Activated B cell treated with CpG ODN at 0.5 μM for 24 hours (primary cell): ENCODE measurements around the gene PRKCD. TPM values are rescaled to one million over a fixed set of nuclear protein-coding genes. Genes with fewer than 3 reads are reported as not detected.

ENCODE experiments used
- ATAC-seq: fragments of 200-7000 bp; cut with Tn5 transposase; one replicate; pipeline ENCODE4 v1.10.0; 2021; ENCODE audit warnings: low read depth, mild to moderate bottlenecking, moderate library complexity
- CTCF ChIA-PET: fragments of 350-600 bp; sonication (Branson Sonifier 250); formaldehyde crosslinking; loops from one replicate; lab custom pipeline; 2021; ENCODE audit warnings: antibody characterized with exemption; lab: Charles Lee
- POLR2A ChIA-PET: fragments of 350-600 bp; sonication (Branson Sonifier 250); formaldehyde crosslinking; loops from one replicate; lab custom pipeline; 2021; ENCODE audit warnings: antibody characterized with exemption; lab: Charles Lee
- DNase-seq: peaks from one replicate; pipeline ENCODE4 v3.0.0; 2022
- H3K27ac Mint-ChIP-seq: one replicate; pipeline ENCODE4 v1.8.0; 2020; ENCODE audit warnings: mixed read lengths
- H3K27me3 Mint-ChIP-seq: one replicate; pipeline ENCODE4 v1.8.0; 2021; ENCODE audit warnings: mixed read lengths
- H3K36me3 Mint-ChIP-seq: one replicate; pipeline ENCODE4 v1.8.0; 2021; ENCODE audit warnings: low read depth, mixed read lengths
- H3K4me1 Mint-ChIP-seq: one replicate; pipeline ENCODE4 v1.8.0; 2021; ENCODE audit warnings: mixed read lengths
- H3K4me3 Mint-ChIP-seq: one replicate; pipeline ENCODE4 v1.8.0; 2020; ENCODE audit warnings: mild to moderate bottlenecking, mixed read lengths
- H3K9me3 Mint-ChIP-seq: one replicate; pipeline ENCODE4 v1.8.0; 2020; ENCODE audit warnings: mixed read lengths
- CTCF ChIP-seq: fragments of 200-600 bp; IDR thresholded peaks from one replicate; pipeline ENCODE4 v1.8.0; 2022; ENCODE audit warnings: antibody characterized with exemption, mild to moderate bottlenecking
- intact Hi-C: fragments of 100-400 bp; cut with micrococcal nuclease; formaldehyde crosslinking; loops from one replicate; pipeline ENCODE4 v1.15.1; 2024
- total RNA-seq: library from RNA; stranded (reverse); gene quantifications from 2 replicates; pipeline ENCODE4 v1.2.3, GENCODE V29; 2022

PRKCD gene
- total RNA-seq, 1 donor from 2014 or later = 60.4 TPM

DNA sequence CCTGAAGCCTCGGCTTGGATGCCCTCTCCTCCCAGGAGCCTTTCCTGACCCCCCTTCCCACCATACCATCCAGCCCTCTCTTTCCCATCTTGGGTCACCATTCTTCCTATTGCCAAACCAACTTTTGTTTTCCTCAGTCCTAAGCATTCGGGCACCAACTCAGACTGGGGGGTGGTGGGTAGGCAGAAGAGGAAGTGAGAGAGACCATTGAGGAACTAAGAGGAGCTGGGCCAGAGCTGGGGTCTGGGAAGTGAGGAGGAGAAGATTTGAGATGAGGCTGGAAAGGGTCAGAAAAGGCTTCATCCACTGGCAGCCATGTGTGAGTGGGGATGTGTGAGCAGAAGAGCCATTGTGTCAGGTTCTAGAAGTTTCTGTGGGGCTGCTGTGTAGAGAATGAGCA is 57.1 kb downstream of the PRKCD start:
- Mint-ChIP-seq H3K4me1 (peaks cover 13% of the 10 kb centered on the region), H3K4me3 (no peak overlapping the region), H3K27ac (peak overlapping the region; percentile 27), H3K27me3 (no peaks in the 10 kb centered on the region), H3K36me3 (peaks cover 9% of the 10 kb centered on the region), H3K9me3 (no peaks in the 10 kb centered on the region)
- ATAC-seq = peak; percentile 78
- POLR2A ChIA-PET = interaction anchor here (0.7 kb wide), 1 partner anchor 215 kb away, joined by 3 read pairs; no protein-coding TSS in a partner anchor
- CTCF ChIA-PET = interaction anchor here (1.4 kb wide), 1 partner anchor 22 kb away, joined by 3 read pairs; no protein-coding TSS in a partner anchor
- no peak for TF ChIP-seq CTCF
- no peak for DNase-seq
- intact Hi-C loops = loop anchor here (5.0 kb wide), 1 partner anchor 34 kb away; no protein-coding TSS in a partner anchor

- ATAC-seq (peak; percentile 81), DNase-seq (peak; percentile 53)
- CTCF ChIA-PET = interaction anchor here (0.9 kb wide), 1 partner anchor 24 kb away, joined by 3 read pairs; no protein-coding TSS in a partner anchor
- no peaks in the 10 kb centered on the region for H3K27me3 Mint-ChIP-seq
- no peak for TF ChIP-seq CTCF
- intact Hi-C loops = loop anchor here (1.0 to 5.0 kb wide), 2 partner anchors 32 to 79 kb away; no protein-coding TSS in a partner anchor
- H3K27ac Mint-ChIP-seq = no peak overlapping the region
- peaks cover 20% of the 10 kb centered on the region for H3K36me3 Mint-ChIP-seq
- POLR2A ChIA-PET = no interaction called here
- peaks cover 13% of the 10 kb centered on the region for H3K4me1 Mint-ChIP-seq
- no peak overlapping the region for H3K4me3 Mint-ChIP-seq
- H3K9me3 Mint-ChIP-seq = no peaks in the 10 kb centered on the region
These were observed 59.0 kb downstream of the PRKCD start for GRCh38 chr3:53219895-53220483.

DNA sequence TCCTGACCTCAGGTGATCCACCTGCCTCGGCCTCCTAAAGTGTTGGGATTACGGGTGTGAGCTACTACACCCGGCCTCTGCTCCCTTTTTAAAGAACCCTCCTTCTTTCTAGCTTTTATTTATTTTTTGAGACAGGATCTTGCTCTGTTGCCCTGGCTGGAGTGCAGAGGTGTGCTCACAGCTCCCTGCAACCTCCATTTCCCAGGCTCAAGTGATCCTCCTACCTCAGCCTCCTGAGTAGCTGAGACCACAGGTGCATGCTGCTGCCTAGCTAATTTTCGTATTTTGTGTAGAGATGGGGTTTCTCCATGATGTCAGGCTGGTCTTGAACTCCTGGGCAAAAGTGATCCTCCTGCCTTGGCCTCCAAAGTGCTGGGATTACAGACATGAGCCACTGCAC is 60.3 kb downstream of the PRKCD start:
- Mint-ChIP-seq H3K27ac (no peak overlapping the region), H3K4me1 (peaks cover 13% of the 10 kb centered on the region), H3K36me3 (peaks cover 33% of the 10 kb centered on the region), H3K27me3 (no peaks in the 10 kb centered on the region), H3K4me3 (no peak overlapping the region), H3K9me3 (no peaks in the 10 kb centered on the region)
- DNase-seq = no peak
- TF ChIP-seq CTCF = no peak
- intact Hi-C loops = no loop called here
- no peak for ATAC-seq
- CTCF ChIA-PET = no interaction called here
- POLR2A ChIA-PET = interaction anchor here (0.5 kb wide), 1 partner anchor 24 kb away, joined by 4 read pairs; no protein-coding TSS in a partner anchor

DNA sequence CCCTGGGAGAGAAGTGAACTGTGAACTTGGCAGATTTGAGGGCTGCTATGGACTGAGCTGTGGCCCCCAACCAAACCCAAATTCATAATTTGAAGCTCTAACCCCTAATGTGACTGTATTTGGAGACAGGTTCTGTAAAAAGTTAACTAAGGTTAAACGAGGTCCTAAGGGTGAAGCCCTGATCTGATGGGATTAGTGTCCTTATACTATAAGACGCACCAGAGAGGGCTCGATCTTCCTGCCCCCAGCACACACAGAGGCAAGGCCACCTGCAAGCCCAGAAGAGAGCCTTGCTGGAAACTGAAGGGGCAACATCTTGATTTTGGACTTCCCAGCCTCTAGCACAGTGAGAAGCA is 60.8 kb downstream of the PRKCD start:
- TF ChIP-seq CTCF = no peak
- no peaks in the 10 kb centered on the region for H3K9me3 Mint-ChIP-seq
- ATAC-seq (no peak), DNase-seq (no peak)
- H3K4me3 Mint-ChIP-seq = no peak overlapping the region
- no peak overlapping the region for H3K27ac Mint-ChIP-seq
- H3K27me3 Mint-ChIP-seq = no peaks in the 10 kb centered on the region
- intact Hi-C loops = no loop called here
- ChIA-PET POLR2A (interaction anchor here (0.5 kb wide), 1 partner anchor 23 kb away, joined by 4 read pairs; no protein-coding TSS in a partner anchor), CTCF (no interaction called here)
- H3K4me1 Mint-ChIP-seq = peaks cover 13% of the 10 kb centered on the region
- peaks cover 38% of the 10 kb centered on the region for H3K36me3 Mint-ChIP-seq

- H3K9me3 Mint-ChIP-seq = no peaks in the 10 kb centered on the region
- CTCF ChIA-PET = no interaction called here
- no peak overlapping the region for H3K27ac Mint-ChIP-seq
- peaks cover 13% of the 10 kb centered on the region for H3K4me1 Mint-ChIP-seq
- no peaks in the 10 kb centered on the region for H3K27me3 Mint-ChIP-seq
- H3K36me3 Mint-ChIP-seq = peaks cover 43% of the 10 kb centered on the region
- no peak overlapping the region for H3K4me3 Mint-ChIP-seq
- ATAC-seq (no peak), DNase-seq (no peak)
- POLR2A ChIA-PET = no interaction called here
- intact Hi-C loops = no loop called here
- TF ChIP-seq CTCF = no peak
These were observed 61.3 kb downstream of the PRKCD start for GRCh38 chr3:53222183-53222901.
